T-helper 1 cell (primary cell): Measurements from ENCODE around the gene UTS2.

Experiments used
- DNase-seq, 5 donors: peaks; one replicate each; pipeline ENCODE4 v3.0.0-alpha.2; 2012 to 2020
- total RNA-seq, 4 donors: gene quantifications; one replicate each; lab custom pipeline; 2026; lab: John Stamatoyannopoulos, UW

Gene UTS2
- 0.24 to 23.0 (median 6.5) reads per million in 4 donors for total RNA-seq

GRCh38 chr1:7852804-7853683, at the start of gene UTS2:
Gene UTS2, minus strand, starts transcription at chr1:7853065. Its CDS starts 62 bp downstream, at chr1:7853003.
- DNase-seq, result no peak

- DNase-seq, result no peak
Measured at GRCh38 chr1:7899741-7900140, 46.9 kb upstream of the UTS2 start.

GRCh38 chr1:7898962-7899361, 46.1 kb upstream of the UTS2 start:
- no peak for DNase-seq

GRCh38 chr1:7896994-7897393, 44.1 kb upstream of the UTS2 start:
- DNase-seq, result no peak

GRCh38 chr1:7893529-7894180, 40.8 kb upstream of the UTS2 start:
- no peak for DNase-seq

- no peak for DNase-seq
Measured at GRCh38 chr1:7891804-7892203, 38.9 kb upstream of the UTS2 start.

- DNase-seq, result no peak
Measured at GRCh38 chr1:7890853-7891252, 38.0 kb upstream of the UTS2 start.

- no peak for DNase-seq
Measured at GRCh38 chr1:7888248-7889081, 35.6 kb upstream of the UTS2 start.

- no peak for DNase-seq
Measured at GRCh38 chr1:7886405-7886745, 33.5 kb upstream of the UTS2 start.

- no peak for DNase-seq
Measured at GRCh38 chr1:7885513-7886404, 32.9 kb upstream of the UTS2 start.

GRCh38 chr1:7884757-7885156, 31.9 kb upstream of the UTS2 start:
- no peak for DNase-seq

GRCh38 chr1:7879228-7879627, 26.4 kb upstream of the UTS2 start:
- DNase-seq, result no peak

- no peak for DNase-seq
Measured at GRCh38 chr1:7878027-7878426, 25.2 kb upstream of the UTS2 start.

- DNase-seq, result no peak
Measured at GRCh38 chr1:7873801-7874795, 21.2 kb upstream of the UTS2 start.

- no peak for DNase-seq
Measured at GRCh38 chr1:7871136-7871535, 18.3 kb upstream of the UTS2 start.

GRCh38 chr1:7869136-7869920, 16.5 kb upstream of the UTS2 start:
- no peak for DNase-seq

- no peak for DNase-seq
Measured at GRCh38 chr1:7868070-7868780, 15.4 kb upstream of the UTS2 start.

- DNase-seq, result no peak
Measured at GRCh38 chr1:7865978-7866377, 13.1 kb upstream of the UTS2 start.

- DNase-seq, result no peak
Measured at GRCh38 chr1:7863756-7864328, 11.0 kb upstream of the UTS2 start.
